T-helper 1 cell (primary cell): ENCODE measurements around the gene ATG2A.

Source experiments
- DNase-seq, 5 donors: peaks; one replicate each; pipeline ENCODE4 v3.0.0-alpha.2; 2012 to 2020
- total RNA-seq, 4 donors: gene quantifications; one replicate each; lab custom pipeline; 2026; lab: John Stamatoyannopoulos, UW

The ATG2A gene
- total RNA-seq, result 162 to 302 (median 215) reads per million in 4 donors

- DNase-seq, result peak; percentile 96 to 100 (median 98)
Observed at GRCh38 chr11:64916775-64917662, at the start of gene ATG2A. TSS of gene ATG2A (minus strand) at chr11:64917209. CDS start at chr11:64917135, 74 bp downstream.

- no peak for DNase-seq
Observed at GRCh38 chr11:64963072-64963631, 46.1 kb upstream of the ATG2A start.

GRCh38 chr11:64960719-64961118, 43.7 kb upstream of the ATG2A start:
- DNase-seq, result no peak

- no peak for DNase-seq
Observed at GRCh38 chr11:64959498-64959897, 42.5 kb upstream of the ATG2A start.

GRCh38 chr11:64954201-64954600, 37.2 kb upstream of the ATG2A start:
- no peak for DNase-seq

GRCh38 chr11:64951529-64951928, 34.5 kb upstream of the ATG2A start:
- no peak for DNase-seq

- DNase-seq, result no peak
Observed at GRCh38 chr11:64947208-64947814, 30.3 kb upstream of the ATG2A start.

- DNase-seq, result no peak
Observed at GRCh38 chr11:64936539-64936938, 19.5 kb upstream of the ATG2A start.

GRCh38 chr11:64935359-64936081, 18.5 kb upstream of the ATG2A start, which contains the start of gene GPHA2:
TSS of gene GPHA2 (minus strand) at chr11:64935893. CDS start at chr11:64935460, 433 bp downstream.
- DNase-seq, result no peak

- no peak for DNase-seq
Observed at GRCh38 chr11:64934682-64935358, 17.8 kb upstream of the ATG2A start.

GRCh38 chr11:64933935-64934681, 17.1 kb upstream of the ATG2A start:
- DNase-seq, result no peak

- no peak for DNase-seq
Observed at GRCh38 chr11:64933213-64933934, 16.4 kb upstream of the ATG2A start.

- DNase-seq, result no peak
Observed at GRCh38 chr11:64932324-64932723, 15.3 kb upstream of the ATG2A start.

GRCh38 chr11:64931290-64931689, 14.3 kb upstream of the ATG2A start:
- DNase-seq, result no peak

GRCh38 chr11:64930340-64930739, 13.3 kb upstream of the ATG2A start:
- DNase-seq, result no peak

- DNase-seq, result no peak
Observed at GRCh38 chr11:64929625-64930024, 12.6 kb upstream of the ATG2A start.

GRCh38 chr11:64928957-64929356, 11.9 kb upstream of the ATG2A start:
- DNase-seq, result no peak

GRCh38 chr11:64926689-64927088, 9.7 kb upstream of the ATG2A start:
- DNase-seq, result no peak

- DNase-seq, result no peak
Observed at GRCh38 chr11:64925536-64926436, 8.8 kb upstream of the ATG2A start.

- DNase-seq, result no peak
Observed at GRCh38 chr11:64924910-64925284, 7.9 kb upstream of the ATG2A start.
